OCI-LY7 (cell line): ENCODE results near the gene ZNF626. TPM values are rescaled to one million over a fixed set of nuclear protein-coding genes. Genes with fewer than 3 reads are reported as not detected.
"Not testable (repeated sequence)": the region's sequence is repeated elsewhere in the genome, so short reads cannot be mapped to it uniquely, and the experiment has no call there.

Experiments
- BruUV-seq: library from RNA; stranded (reverse); fragments of 400-500 nt; replicated peaks from 2 replicates; lab custom pipeline; 2021; lab: Mats Ljungman, UMichigan
- CTCF ChIA-PET: fragments of 300-600 bp; sonication (Branson Sonifier 250); formaldehyde crosslinking; loops from one replicate; lab custom pipeline; 2022; ENCODE audit warnings: antibody characterized with exemption; ENCODE audit not compliant: unreplicated experiment; lab: Charles Lee
- POLR2A ChIA-PET: fragments of 300-600 bp; sonication (Branson Sonifier 250); formaldehyde crosslinking; loops from one replicate; lab custom pipeline; 2022; ENCODE audit warnings: antibody characterized with exemption; lab: Charles Lee
- DNase-seq: peaks from one replicate; pipeline ENCODE4 v3.0.0-alpha.2; 2015; ENCODE audit warnings: low spot score
- H2AFZ ChIP-seq: fragments of 200-600 bp; sonication (generic), shearing (Covaris generic); 2 replicates; pipeline ENCODE4 v1.6.1; 2014; ENCODE audit warnings: mild to moderate bottlenecking, antibody characterized with exemption, low read length, moderate library complexity
- H3K27ac ChIP-seq: fragments of 200-600 bp; sonication (generic); 2 replicates; pipeline ENCODE4 v1.5.1; 2014; ENCODE audit warnings: mixed run types, low read depth, mild to moderate bottlenecking, moderate library complexity, low read length, inconsistent platforms; ENCODE audit not compliant: poor library complexity, severe bottlenecking
- H3K36me3 ChIP-seq: fragments of 200-600 bp; sonication (generic); 2 replicates; pipeline ENCODE4 v1.6.1; 2014; ENCODE audit warnings: mild to moderate bottlenecking, antibody characterized with exemption, low read length, moderate library complexity, mixed read lengths; ENCODE audit not compliant: insufficient read depth
- H3K4me1 ChIP-seq: fragments of 200-600 bp; sonication (generic); 2 replicates; pipeline ENCODE4 v1.5.1; 2014; ENCODE audit warnings: mild to moderate bottlenecking, low read length; ENCODE audit not compliant: insufficient read depth, poor library complexity, severe bottlenecking
- H3K4me2 ChIP-seq: fragments of 200-600 bp; sonication (generic); 2 replicates; pipeline ENCODE4 v1.6.1; 2014; ENCODE audit warnings: mild to moderate bottlenecking, low read length
- H3K4me3 ChIP-seq: fragments of 200-600 bp; sonication (generic); 2 replicates; pipeline ENCODE4 v1.5.1; 2014; ENCODE audit warnings: mild to moderate bottlenecking, low read depth, low read length; ENCODE audit not compliant: poor library complexity, severe bottlenecking
- H3K79me2 ChIP-seq: fragments of 200-600 bp; sonication (generic); 2 replicates; pipeline ENCODE4 v1.6.1; 2016; ENCODE audit warnings: low read depth, mild to moderate bottlenecking, low read length, moderate library complexity, mixed read lengths; ENCODE audit not compliant: insufficient read depth
- H3K9me2 ChIP-seq: fragments of 200-600 bp; sonication (generic); 2 replicates; pipeline ENCODE4 v1.6.1; 2016; ENCODE audit warnings: mild to moderate bottlenecking, low read length, mixed read lengths; ENCODE audit not compliant: insufficient read depth
- H3K9me3 ChIP-seq: fragments of 200-600 bp; sonication (generic); 2 replicates; pipeline ENCODE4 v1.6.1; 2014; ENCODE audit warnings: mild to moderate bottlenecking, mixed run types, low read length, mixed read lengths
- H4K20me1 ChIP-seq: fragments of 200-600 bp; sonication (generic); 2 replicates; pipeline ENCODE4 v1.6.1; 2014; ENCODE audit warnings: mild to moderate bottlenecking, antibody characterized with exemption, low read length, moderate library complexity, mixed read lengths; ENCODE audit not compliant: insufficient read depth
- CTCF ChIP-seq: fragments of 200-600 bp; sonication (generic); conservative IDR thresholded peaks from 2 replicates; pipeline ENCODE4 v1.5.1; 2014; ENCODE audit warnings: mild to moderate bottlenecking, antibody characterized with exemption, low read length, moderate library complexity, mixed read lengths
- EZH2phosphoT487 ChIP-seq: fragments of 200-600 bp; sonication (generic); IDR thresholded peaks from 2 replicates; pipeline ENCODE4 v1.6.1; 2018; ENCODE audit warnings: low read depth, borderline replicate concordance, mild to moderate bottlenecking, mixed run types, antibody characterized with exemption, low read length, moderate library complexity, mixed read lengths
- intact Hi-C: fragments of 100-400 bp; cut with micrococcal nuclease; formaldehyde crosslinking; loops from one replicate; pipeline ENCODE4 v1.10.0; 2022; ENCODE audit not compliant: unreplicated experiment
- total RNA-seq, 2 experiments: library from RNA; depleted of rRNA in 1 of 2; stranded (reverse); fragments of >200 nt in 1 of 2; shearing (Covaris generic) in 1 of 2; gene quantifications; 2 replicates each; pipeline ENCODE4 v1.2.3, GENCODE V29; 2014 to 2022

ZNF626 gene
- total RNA-seq, 2 experiments from 2014 or later, result 3.3 to 4.5 TPM

GRCh38 chr19:20667281-20667680, 5.9 kb upstream of the ZNF626 start:
- no peak overlapping the region for H3K4me3 ChIP-seq
- no peak overlapping the region for H3K4me2 ChIP-seq
- no peaks in the 10 kb centered on the region for H3K4me1 ChIP-seq
- DNase-seq, result no peak
- no peak for TF ChIP-seq EZH2phosphoT487
- no peak for TF ChIP-seq CTCF
- no peak overlapping the region for H2AFZ ChIP-seq
- intact Hi-C loops, result no loop called here
- ChIA-PET CTCF (no interaction called here), POLR2A (no interaction called here)
- H3K9me2 ChIP-seq, result no peaks in the 10 kb centered on the region
- H3K9me3 ChIP-seq, result no peaks in the 10 kb centered on the region
- BruUV-seq, result no TSS peak
- no peaks in the 10 kb centered on the region for H3K79me2 ChIP-seq
- no peak overlapping the region for H3K27ac ChIP-seq
- no peaks in the 10 kb centered on the region for H4K20me1 ChIP-seq
- no peaks in the 10 kb centered on the region for H3K36me3 ChIP-seq

DNA sequence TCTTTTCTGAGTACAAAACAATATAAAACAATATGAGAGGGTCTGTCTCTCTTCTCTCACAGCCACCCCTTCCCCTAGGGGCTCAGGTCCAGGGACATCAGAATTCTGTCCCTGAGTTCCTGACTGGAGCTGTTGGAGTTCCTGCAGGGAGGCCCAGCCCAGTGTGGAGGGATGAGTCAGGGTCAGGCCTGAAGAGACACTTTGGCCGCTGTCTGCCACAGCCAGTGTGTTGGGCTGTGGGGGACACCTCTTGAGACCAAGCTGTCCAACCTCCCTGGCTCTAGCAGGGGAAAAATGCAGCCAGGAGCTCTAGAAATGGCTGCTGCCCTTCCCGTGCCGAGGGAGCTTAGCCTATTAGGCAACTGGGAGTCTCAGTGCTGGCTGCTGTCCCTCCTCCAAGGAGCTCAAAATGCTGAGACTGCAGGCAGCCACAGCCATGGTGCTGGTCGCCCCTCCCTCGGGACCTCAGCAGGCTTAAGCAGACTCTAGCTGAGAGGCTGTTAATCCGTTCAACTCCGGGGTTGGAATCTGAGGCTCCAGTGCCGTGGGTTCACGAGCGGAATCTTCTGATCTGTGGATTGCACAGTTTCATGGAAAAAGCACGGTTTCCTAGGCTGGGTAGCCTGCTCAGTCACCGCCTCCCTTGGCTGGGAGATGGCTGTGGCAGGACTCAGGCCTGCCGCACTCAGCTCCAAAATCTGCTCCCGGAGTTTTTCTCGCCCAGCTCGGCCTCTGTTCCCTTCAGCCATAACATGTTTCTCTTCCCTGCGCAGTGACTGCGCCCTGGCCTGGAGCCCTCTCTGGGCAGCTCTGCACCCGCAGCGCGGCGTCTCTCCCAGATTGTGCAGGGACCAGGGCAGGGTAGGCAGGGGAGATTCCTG, 3.8 kb upstream of the ZNF626 start:
- ChIA-PET POLR2A (no interaction called here), CTCF (no interaction called here)
- no TSS peak for BruUV-seq
- H3K4me1 ChIP-seq, result peaks cover 5% of the 10 kb centered on the region
- H3K27ac ChIP-seq, result no peak overlapping the region
- no peaks in the 10 kb centered on the region for H3K9me2 ChIP-seq
- H3K4me3 ChIP-seq, result no peak overlapping the region
- TF ChIP-seq EZH2phosphoT487, result no peak
- TF ChIP-seq CTCF, result no peak
- intact Hi-C loops, result no loop called here
- no peak overlapping the region for H2AFZ ChIP-seq
- no peak for DNase-seq
- no peaks in the 10 kb centered on the region; the same call in 1 of the 2 replicates for H3K36me3 ChIP-seq
- peaks cover 11% of the 10 kb centered on the region; the same call in 1 of the 2 replicates for H3K79me2 ChIP-seq
- no peaks in the 10 kb centered on the region for H3K9me3 ChIP-seq
- H4K20me1 ChIP-seq, result no peaks in the 10 kb centered on the region
- H3K4me2 ChIP-seq, result no peak overlapping the region

- H3K9me3 ChIP-seq, H3K27ac ChIP-seq, DNase-seq, H3K9me2 ChIP-seq, H3K4me2 ChIP-seq, H3K4me1 ChIP-seq, H2AFZ ChIP-seq, intact Hi-C loops, H3K36me3 ChIP-seq, CTCF ChIA-PET, H4K20me1 ChIP-seq, POLR2A ChIA-PET, BruUV-seq, H3K4me3 ChIP-seq: not testable (repeated sequence)
- H3K79me2 ChIP-seq, result peaks cover 17% of the 10 kb centered on the region; the same call in 1 of the 2 replicates
Observed at GRCh38 chr19:20664475-20664874, 3.1 kb upstream of the ZNF626 start.
